G401 (cell line): ENCODE results near the gene NANOS3. TPM values are rescaled to one million over a fixed set of nuclear protein-coding genes. Genes with fewer than 3 reads are reported as not detected.
"Not testable (repeated sequence)": the region's sequence is repeated elsewhere in the genome, so short reads cannot be mapped to it uniquely, and the experiment has no call there.

Source experiments
- DNase-seq: peaks from one replicate; pipeline ENCODE4 v3.0.0-alpha.2; 2015; ENCODE audit warnings: low spot score
- in situ Hi-C: cut with HindIII; loops from 2 replicates; pipeline ENCODE4 v1.10.0; 2016; ENCODE audit warnings: low sequenced_read_pairs, mixed read lengths
- total RNA-seq: library from RNA; depleted of rRNA; stranded (reverse); fragments of >200 nt; shearing (Covaris generic); gene quantifications from 2 replicates; pipeline ENCODE4 v1.2.3, GENCODE V29; 2014; rRNA removed

Gene NANOS3
- total RNA-seq, 1 experiment from 2014 or later = 3.0 TPM

DNA sequence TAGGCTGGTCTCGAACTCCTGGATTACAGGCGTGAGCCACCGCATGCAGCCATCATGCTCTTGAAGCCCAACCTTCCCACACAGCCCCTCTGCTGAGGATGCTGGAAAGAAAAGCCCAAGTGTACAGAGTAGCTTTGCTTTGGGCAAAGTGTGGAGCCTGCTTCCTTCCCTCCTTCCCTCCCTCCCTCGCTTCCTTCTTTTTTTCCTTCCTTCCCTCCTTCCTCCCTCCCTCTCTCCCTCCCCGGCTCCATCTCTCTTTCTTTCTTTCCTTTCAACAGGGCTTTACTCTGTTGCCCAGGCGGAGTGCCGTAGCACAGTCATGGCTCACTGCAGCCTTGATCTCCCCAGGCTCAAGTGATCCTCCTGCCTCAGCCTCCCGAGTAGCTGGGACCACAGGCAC is 31.7 kb downstream of the NANOS3 start:
- in situ Hi-C loops = loop anchor here (25.0 kb wide), 1 partner anchor 179 kb away; the partner anchor contains the start of genes C19orf67 and SAMD1
- DNase-seq = no peak

DNA sequence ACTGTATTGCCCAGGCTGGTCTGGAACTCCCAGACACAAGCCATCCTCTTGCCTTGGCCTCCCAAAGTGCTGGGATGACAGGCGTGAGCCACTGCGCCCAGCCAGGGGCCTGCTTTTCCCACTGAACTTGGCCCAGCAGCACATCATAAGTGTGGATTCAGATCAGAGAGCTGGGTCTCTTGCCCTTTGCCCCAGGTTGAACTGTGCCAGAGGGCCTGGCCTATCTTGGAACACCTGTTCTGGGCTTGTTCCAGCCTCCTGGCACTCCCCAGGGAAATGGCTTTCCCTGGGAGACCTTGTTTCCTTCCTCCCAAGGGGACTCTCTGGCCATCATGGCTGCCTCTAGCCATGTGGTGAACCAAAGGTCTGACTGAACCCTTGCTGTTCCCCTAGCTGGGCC is 32.5 kb downstream of the NANOS3 start:
- no peak for DNase-seq
- in situ Hi-C loops = loop anchor here (25.0 kb wide), 1 partner anchor 178 kb away; the partner anchor contains the start of genes C19orf67 and SAMD1

DNA sequence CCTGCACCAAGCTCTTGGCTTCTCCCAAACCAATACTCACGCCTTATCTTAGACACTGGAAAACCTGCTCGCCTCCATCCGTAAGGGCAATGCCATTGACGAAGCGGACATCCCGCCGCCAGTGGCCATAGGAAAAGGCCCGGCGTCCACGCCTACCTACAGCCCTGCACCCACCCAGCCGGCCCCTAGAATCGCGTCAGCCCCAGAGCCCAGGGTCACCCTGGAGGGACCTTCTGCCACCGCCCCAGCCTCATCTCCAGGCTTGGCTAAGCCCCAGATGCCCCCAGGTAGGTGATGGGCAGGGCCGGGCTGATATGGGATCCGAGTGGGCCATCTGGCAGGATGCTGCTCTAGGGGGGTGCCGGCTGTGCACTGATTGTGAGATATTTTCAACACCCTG is 36.4 kb downstream of the NANOS3 start:
- in situ Hi-C loops = loop anchor here (25.0 kb wide), 1 partner anchor 174 kb away; the partner anchor contains the start of genes C19orf67 and SAMD1

DNA sequence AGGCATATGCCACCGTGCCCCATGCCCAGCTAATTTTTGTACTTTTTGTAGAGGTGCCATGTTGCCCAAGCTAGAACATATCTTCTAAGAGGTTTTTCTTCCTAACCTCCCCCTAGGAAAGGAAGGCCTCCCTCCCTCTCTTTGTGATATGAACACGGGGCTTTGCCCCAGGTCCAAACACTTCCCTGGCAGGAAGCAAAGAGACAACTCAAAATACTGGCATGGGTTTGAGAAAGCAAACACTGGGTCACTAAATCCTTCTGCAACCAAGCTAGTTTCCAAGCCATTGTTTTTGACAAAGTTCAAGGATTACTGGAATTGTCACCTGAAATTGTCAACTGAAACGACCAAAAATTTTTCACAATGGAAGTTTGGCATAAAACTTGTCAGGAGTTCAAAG is 37.8 kb downstream of the NANOS3 start:
- DNase-seq = no peak
- in situ Hi-C loops = loop anchor here (25.0 kb wide), 1 partner anchor 173 kb away; the partner anchor contains the start of genes C19orf67 and SAMD1

More for the DNA sequence above, 36.4 kb downstream of the NANOS3 start:
- no peak for DNase-seq

DNA sequence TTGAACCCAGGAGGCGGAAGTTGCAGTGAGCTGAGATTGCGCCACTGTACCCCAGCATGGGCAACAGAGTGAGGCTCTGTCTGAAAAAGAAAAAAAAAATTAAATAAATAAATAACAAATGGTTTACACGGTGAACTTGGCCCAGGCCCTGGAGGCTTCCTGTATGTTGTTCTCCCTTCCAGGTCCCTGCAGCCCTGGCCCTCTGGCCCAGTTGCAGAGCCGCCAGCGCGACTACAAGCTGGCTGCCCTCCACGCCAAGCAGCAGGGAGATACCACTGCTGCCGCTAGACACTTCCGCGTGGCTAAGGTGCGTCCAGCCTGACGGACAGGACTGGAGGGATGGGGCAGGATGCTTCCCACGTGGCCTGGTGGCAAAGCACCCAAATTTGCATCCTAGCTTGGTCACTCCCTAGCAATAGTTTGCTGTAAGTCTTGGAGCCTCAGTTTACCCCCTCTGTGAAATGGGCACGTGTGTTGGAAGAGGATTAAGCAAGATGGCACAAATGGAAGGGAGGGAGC is 41.0 kb downstream of the NANOS3 start:
- in situ Hi-C loops = loop anchor here (25.0 kb wide), 1 partner anchor 169 kb away; the partner anchor contains the start of genes C19orf67 and SAMD1
- DNase-seq = peak; percentile 46

DNA sequence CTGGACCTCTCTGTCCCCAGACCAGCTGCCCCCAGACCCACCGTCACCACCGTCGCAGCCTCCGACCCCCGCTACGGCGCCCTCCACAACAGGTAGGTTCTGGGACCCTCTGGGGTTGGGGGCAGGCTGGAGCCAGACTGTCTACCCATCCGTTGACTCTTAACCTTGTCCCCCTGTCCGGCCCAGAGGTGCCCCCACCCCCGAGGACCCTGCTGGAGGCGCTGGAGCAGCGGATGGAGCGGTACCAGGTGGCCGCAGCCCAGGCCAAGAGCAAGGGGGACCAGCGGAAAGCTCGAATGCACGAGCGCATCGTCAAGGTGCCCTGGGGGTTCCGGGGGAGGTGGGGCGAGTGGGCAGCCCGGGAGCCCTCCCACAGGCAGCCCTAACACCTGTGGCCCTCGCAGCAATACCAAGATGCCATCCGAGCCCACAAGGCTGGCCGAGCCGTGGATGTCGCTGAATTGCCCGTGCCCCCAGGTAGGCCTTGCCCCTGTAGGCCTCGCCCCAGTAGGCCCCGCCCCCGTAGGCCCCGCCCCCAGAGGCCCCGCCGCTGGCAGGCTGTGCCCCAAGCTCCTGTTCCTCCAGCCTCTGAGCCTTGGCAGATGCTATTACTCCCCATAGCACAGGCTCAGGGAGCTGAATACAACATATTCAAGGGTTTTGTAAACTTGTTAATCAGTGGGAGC is 41.9 kb downstream of the NANOS3 start:
- in situ Hi-C loops = loop anchor here (25.0 kb wide), 1 partner anchor 168 kb away; the partner anchor contains the start of genes C19orf67 and SAMD1
- no peak for DNase-seq

DNA sequence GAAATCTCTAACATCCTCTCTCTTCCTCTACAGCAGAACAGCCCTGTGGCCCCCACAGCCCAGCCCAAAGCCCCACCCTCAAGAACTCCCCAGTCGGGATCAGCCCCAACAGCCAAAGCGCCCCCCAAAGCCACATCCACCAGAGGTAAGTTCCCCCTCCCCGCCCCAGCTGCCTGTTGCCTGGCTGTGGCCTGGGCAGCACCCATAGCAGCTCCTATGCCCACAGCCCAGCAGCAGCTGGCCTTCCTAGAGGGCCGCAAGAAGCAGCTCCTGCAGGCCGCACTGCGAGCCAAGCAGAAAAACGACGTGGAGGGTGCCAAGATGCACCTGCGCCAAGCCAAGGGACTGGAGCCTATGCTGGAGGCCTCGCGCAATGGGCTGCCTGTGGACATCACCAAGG is 43.6 kb downstream of the NANOS3 start:
- in situ Hi-C loops = loop anchor here (25.0 kb wide), 1 partner anchor 167 kb away; the partner anchor contains the start of genes C19orf67 and SAMD1
- DNase-seq = no peak

DNA sequence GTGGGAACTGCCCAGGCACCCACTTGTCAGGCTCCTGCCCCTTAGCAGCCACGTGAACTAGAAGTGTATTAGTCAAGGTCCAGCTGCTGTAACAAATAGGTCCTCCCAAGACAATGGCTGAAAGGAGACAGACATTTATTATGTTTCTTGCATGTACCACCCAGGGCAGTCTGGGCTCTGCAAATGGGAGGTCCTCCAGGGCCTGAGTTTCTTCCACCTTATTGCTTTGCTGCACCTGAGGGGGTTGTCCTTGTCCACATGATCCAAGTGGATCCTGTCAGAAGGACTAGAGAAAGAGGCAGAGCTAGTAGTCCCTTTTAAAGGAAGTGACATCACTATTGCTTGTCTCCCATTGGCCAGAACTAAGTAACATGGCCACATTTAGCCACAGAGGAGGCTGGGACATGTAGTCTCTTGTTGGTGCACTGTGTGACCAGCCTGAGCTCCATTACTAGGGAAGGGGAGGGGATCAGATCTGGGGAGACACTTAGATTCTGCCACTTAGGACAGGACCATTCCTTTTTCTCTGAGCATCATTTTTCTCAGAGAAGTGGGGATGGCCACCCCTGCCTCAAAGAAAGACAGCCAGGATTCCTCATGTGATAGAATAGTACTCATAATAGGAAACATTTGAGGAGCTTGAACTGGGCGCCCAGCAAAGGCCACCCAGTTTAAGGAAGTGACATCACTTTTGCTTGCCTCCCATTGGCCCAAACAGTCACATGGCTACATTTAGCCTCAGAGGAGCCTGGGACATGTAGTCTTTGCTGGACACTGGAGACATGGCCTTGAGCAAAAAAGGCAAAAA is 44.2 kb downstream of the NANOS3 start:
- in situ Hi-C loops = loop anchor here (25.0 kb wide), 1 partner anchor 166 kb away; the partner anchor contains the start of genes C19orf67 and SAMD1
- DNase-seq = peak; percentile 73

DNA sequence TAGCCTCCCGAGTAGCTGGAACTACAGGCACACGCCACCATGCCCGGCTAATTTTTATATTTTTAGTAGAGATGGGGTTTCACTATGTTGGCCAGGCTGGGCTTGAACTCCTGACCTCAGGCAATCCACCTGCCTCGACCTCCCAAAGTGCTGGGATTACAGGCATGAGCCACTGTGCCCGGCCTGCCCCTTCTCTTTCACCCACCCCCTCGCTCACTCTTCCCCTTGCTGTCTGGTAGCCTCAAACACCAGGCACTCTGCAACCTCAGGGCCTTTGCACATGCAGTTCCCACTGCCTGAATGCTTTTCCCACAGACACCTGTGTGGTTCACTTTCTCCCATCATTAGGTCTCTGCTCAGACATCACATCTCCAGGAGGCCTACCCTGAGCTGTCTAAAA is 45.2 kb downstream of the NANOS3 start:
- in situ Hi-C loops = loop anchor here (25.0 kb wide), 1 partner anchor 165 kb away; the partner anchor contains the start of genes C19orf67 and SAMD1

DNA sequence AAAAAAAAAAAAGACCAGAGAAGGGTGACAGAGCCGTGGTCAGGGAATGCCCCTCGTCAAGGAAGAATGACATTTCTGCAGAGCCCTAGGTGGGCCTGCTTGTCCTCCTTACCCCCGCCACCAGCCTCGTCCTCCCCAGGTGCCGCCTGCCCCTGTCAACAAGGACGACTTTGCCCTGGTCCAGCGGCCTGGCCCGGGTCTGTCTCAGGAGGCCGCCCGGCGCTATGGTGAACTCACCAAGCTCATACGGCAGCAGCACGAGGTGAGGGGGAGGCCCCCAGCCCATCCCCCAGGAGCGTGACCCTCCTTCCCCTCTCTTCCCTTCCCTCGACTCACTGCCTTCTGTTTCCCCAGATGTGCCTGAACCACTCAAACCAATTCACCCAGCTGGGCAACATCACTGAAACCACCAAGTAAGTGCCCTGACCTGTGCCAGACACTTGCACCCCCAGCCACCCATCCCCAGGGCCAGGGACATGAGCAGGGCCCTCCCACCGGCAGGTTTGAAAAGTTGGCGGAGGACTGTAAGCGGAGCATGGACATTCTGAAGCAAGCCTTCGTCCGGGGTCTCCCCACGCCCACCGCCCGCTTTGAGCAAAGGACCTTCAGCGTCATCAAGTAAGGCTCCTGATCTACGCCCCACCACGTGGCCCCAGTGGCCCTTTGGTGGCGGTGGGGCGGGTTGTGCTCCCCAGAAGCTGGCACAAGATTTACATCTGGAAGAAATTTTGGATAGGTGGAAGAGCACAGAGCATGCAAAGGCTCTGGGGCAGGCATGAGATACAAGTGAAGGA is 46.5 kb downstream of the NANOS3 start:
- in situ Hi-C loops = loop anchor here (25.0 kb wide), 1 partner anchor 164 kb away; the partner anchor contains the start of genes C19orf67 and SAMD1
- DNase-seq = no peak

More for the DNA sequence above, 45.2 kb downstream of the NANOS3 start:
- not testable (repeated sequence) for DNase-seq

DNA sequence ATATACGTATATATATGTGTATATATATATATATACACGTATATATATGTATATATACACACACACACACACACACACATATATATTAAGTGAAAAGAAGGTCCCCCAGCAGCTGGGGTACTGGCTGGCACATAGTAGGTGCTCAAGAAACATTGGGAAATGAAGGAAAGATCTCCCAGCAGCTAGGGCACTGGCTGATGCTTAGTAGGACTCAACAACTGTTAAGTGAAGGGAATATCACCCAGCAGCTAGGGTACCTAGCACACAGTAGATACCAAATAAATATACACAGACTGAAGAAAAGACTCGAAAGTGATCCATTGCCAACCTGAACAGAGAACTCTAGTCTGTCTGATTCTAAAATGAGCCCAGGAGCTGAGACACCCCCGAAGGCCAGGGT is 49.1 kb downstream of the NANOS3 start:
- DNase-seq = no peak
- in situ Hi-C loops = no loop called here

DNA sequence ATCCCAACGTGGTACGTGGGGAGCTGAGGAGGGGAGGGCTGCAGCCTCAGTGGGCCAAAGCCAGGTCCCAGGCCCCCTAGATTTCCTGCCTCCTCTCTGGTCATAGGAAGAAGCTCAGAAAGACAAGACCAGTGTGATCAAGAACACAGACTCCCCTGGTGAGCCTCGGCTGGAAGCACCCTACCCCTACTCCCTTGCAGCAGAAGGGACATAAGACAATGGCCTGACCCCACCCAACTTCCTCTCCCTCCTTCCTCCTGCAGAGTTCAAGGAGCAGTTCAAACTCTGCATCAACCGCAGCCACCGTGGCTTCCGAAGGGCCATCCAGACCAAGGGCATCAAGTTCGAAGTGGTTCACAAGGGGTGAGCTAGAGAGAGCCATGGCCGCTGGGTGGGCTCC is 49.8 kb downstream of the NANOS3 start:
- no peak for DNase-seq
- in situ Hi-C loops = no loop called here

DNA sequence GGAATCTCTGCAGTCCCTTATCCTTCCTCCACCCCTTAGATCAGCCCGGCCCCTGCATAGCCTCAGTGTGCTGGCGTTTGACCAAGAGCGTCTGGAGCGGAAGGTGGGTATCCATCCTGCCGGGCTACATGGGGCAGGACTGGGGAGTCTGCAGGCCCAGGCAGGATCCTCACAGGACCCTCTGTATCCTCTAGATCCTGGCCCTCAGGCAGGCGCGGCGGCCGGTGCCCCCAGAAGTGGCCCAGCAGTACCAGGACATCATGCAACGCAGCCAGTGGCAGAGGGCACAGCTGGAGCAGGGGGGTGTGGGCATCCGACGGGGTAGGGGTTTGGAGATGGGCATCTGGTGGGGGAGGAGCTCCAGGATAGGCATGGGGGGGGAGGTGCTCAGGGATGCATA is 52.4 kb downstream of the NANOS3 start:
- in situ Hi-C loops = no loop called here
- no peak for DNase-seq

DNA sequence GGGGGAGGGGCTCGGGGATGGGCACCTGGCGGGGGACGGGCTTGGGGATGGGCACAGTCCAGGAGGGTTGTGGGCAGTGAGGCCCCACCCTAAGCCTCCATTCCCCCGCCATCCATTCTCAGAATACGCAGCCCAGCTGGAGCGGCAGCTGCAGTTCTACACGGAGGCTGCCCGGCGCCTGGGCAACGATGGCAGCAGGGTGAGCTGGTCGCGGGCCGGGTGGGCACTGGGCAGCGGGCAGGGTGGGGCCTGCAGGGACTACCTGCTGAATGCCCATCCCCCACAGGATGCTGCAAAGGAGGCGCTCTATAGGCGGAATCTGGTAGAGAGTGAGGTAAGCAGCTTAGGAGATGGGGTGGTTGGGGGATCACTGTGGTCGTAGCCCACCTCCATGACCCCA is 53.0 kb downstream of the NANOS3 start:
- DNase-seq = no peak
- in situ Hi-C loops = no loop called here

Other genes starting within 250 kb of the NANOS3 start
- 9.0 and 15.3 TPM in 2 replicates for gene MRI1, start 112.6 kb upstream of the NANOS3 start, total RNA-seq
- 132 and 158 TPM in 2 replicates for gene C19orf53, start 102.7 kb upstream of the NANOS3 start, total RNA-seq
- 5.2 and 8.1 TPM in 2 replicates for gene ZSWIM4, start 81.7 kb upstream of the NANOS3 start, total RNA-seq
- 2.9 and 6.6 TPM in 2 replicates for gene BRME1, start 29.0 kb downstream of the NANOS3 start, total RNA-seq
- gene CC2D1A, start 29.1 kb downstream of the NANOS3 start, total RNA-seq = 11.9 and 17.5 TPM in 2 replicates
- 0.92 TPM in 1 of 2 replicates, not detected in the other for gene PODNL1, start 61.3 kb downstream of the NANOS3 start, total RNA-seq
- 33.2 and 38.2 TPM in 2 replicates for gene DCAF15, start 75.4 kb downstream of the NANOS3 start, total RNA-seq
- 1.8 and 6.0 TPM in 2 replicates for gene RFX1, start 129.2 kb downstream of the NANOS3 start, total RNA-seq
- gene RLN3, start 151.0 kb downstream of the NANOS3 start, total RNA-seq = not detected in 2 replicates
- 28.1 and 32.5 TPM in 2 replicates for gene IL27RA, start 154.6 kb downstream of the NANOS3 start, total RNA-seq
- gene PALM3, start 184.9 kb downstream of the NANOS3 start, total RNA-seq = 14.8 and 23.1 TPM in 2 replicates
- 2.8 and 4.6 TPM in 2 replicates for gene MISP3, start 195.7 kb downstream of the NANOS3 start, total RNA-seq
- gene C19orf67, start 208.6 kb downstream of the NANOS3 start, total RNA-seq = not detected in 2 replicates
- gene SAMD1, start 213.6 kb downstream of the NANOS3 start, total RNA-seq = 162 and 188 TPM in 2 replicates
- gene PRKACA, start 240.6 kb downstream of the NANOS3 start, total RNA-seq = 31.8 and 37.7 TPM in 2 replicates